ENCODE measurements around the gene ADGRD1. TPM values are rescaled to one million over a fixed set of nuclear protein-coding genes. Genes with fewer than 3 reads are reported as not detected.

Gene ADGRD1
- total RNA-seq, 1 donor from 2014 or later: 8.4 TPM

DNA sequence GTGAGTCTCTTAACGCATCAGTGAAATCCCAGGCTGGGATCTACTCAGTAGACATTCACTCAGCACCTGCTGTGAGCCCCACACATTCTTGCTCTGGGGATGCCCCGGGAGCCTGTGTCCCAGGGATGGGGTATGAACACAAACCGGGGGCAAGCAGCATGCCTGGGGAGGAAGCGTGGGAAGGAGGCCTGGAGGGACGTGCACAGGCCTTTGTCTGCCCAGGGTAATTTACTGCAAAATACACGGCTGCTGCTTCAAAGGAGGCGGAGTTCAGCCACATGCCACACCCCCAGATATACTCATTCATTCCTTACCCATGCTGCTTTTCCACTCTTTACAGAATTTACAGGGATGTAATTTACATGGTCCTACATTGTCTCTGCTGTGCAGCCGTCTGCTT, 187.8 kb downstream of the ADGRD1 start:
- DNase-seq (ENCODE audit: low spot score): no peak
- no peak overlapping the region for H3K4me3 Mint-ChIP-seq (ENCODE audit: low read depth)
- H3K4me1 Mint-ChIP-seq (ENCODE audit: low read depth): no peaks in the 10 kb centered on the region
- intact Hi-C loops (cut with micrococcal nuclease): no loop called here
- no peak overlapping the region for H3K27ac Mint-ChIP-seq
- peaks cover 6% of the 10 kb centered on the region for H3K27me3 Mint-ChIP-seq (ENCODE audit: low read depth)
- no peaks in the 10 kb centered on the region for H3K36me3 Mint-ChIP-seq (ENCODE audit: low read depth)
- no peaks in the 10 kb centered on the region for H3K9me3 Mint-ChIP-seq

DNA sequence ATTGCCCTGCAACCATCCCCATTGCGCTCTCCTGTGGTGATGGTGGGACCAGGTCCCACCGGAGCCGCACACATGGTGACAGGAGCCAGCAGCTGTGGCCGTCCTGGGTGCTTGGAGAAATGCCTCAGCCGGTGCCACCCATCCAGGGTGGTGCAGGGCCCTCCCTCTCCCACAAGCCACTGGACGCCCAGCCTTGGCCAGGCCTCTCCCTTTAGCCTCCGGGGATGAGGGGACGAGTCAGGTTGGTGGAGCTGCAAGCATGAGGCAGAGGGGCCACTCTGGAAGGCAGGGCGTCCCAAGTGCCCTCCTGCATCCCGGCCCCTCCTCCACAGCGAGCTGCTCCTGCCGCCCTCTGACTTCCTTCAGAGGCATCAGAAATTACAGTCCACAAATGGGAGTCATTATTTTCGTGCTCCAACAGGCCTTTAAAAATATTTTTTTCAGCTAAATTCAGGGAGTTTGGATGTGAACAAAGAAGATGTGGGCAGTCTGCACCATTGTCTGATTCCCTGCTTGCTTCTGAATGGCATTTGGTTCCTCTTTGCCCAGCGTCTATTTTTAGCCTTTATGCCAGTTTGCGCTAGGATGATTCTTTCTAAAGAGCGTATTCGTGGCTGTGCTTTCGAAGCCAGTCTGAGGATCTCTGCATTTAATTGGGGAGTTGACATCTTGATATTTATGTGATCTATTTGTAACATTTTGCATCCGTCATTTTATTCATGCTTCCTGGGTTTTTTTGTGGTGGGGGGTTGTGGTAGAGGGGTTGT, 189.4 kb downstream of the ADGRD1 start:
- intact Hi-C loops (cut with micrococcal nuclease): no loop called here
- Mint-ChIP-seq H3K36me3 (ENCODE audit: low read depth) (no peaks in the 10 kb centered on the region), H3K27me3 (ENCODE audit: low read depth) (peaks cover 6% of the 10 kb centered on the region), H3K4me1 (ENCODE audit: low read depth) (no peaks in the 10 kb centered on the region), H3K4me3 (ENCODE audit: low read depth) (no peak overlapping the region), H3K27ac (no peak overlapping the region), H3K9me3 (no peaks in the 10 kb centered on the region)
- DNase-seq (ENCODE audit: low spot score): no peak

DNA sequence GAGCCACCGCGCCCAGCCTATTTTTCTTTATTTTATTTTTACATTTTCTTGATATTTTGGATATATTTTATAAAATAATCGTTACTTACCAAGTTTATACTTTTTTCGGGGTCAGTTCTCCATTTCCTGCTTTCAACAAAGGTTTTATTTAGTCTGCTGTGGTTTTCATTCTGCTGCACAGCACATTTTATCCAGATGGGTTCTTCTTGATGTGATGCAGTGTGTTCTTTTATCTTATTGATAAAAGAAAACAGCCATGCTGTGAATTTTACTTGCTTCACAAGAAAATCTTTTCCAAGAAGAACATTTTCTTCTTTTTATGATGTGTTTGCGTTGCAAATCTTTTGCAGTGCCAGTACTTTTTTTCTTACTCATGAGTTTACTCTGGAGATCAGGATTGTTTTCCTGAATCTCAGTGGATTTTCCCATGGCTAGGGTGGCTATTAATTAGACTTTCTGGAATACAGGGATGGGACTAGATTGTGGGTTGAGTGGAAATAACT, 192.5 kb downstream of the ADGRD1 start:
- H3K4me1 Mint-ChIP-seq (ENCODE audit: low read depth): no peaks in the 10 kb centered on the region
- H3K9me3 Mint-ChIP-seq: no peaks in the 10 kb centered on the region
- H3K27me3 Mint-ChIP-seq (ENCODE audit: low read depth): peaks cover 14% of the 10 kb centered on the region
- intact Hi-C loops (cut with micrococcal nuclease): no loop called here
- H3K36me3 Mint-ChIP-seq (ENCODE audit: low read depth): no peaks in the 10 kb centered on the region
- no peak overlapping the region for H3K27ac Mint-ChIP-seq
- H3K4me3 Mint-ChIP-seq (ENCODE audit: low read depth): no peak overlapping the region
- no peak for DNase-seq (ENCODE audit: low spot score)

DNA sequence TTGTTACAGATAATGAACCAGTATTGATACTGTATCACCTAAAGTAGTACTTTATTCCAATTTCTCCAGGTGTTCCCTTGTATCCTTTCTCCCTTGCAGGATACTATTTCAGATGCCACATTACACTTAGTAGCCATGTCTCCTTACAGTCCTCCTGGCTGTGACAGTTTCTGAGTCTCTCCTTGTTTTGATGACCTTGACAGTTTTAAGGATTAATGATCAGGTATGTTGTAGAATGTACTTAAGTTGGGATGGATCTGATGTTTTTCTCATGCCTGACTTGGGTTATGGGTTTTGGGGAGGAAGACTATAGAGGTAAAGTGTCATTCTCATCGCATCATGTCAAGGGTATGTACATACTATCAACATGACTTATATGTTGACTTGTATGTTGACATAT, 193.6 kb downstream of the ADGRD1 start:
- Mint-ChIP-seq H3K4me1 (ENCODE audit: low read depth) (no peaks in the 10 kb centered on the region), H3K9me3 (no peaks in the 10 kb centered on the region), H3K36me3 (ENCODE audit: low read depth) (no peaks in the 10 kb centered on the region), H3K4me3 (ENCODE audit: low read depth) (no peak overlapping the region), H3K27ac (no peak overlapping the region), H3K27me3 (ENCODE audit: low read depth) (peaks cover 14% of the 10 kb centered on the region)
- DNase-seq (ENCODE audit: low spot score): no peak
- intact Hi-C loops (cut with micrococcal nuclease): no loop called here

DNA sequence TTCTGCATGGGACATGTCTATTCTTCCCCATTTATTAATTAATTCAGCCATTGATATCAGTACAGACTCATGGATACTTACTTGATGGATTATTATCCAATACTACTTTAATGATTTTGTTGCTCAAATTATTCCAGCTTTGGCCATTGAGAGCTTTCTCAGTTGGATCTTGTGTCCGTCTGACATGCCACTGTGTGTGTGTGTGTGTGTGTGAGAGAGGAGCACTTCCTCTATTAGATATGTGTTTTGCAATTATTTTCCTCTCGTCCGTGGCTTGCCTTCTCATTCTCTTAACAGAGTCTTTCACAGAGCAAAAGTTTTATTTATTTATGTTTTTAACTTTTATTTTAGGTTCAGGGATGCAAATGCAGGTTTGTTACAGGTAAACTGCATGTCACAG, 194.2 kb downstream of the ADGRD1 start:
- no peaks in the 10 kb centered on the region for H3K9me3 Mint-ChIP-seq
- H3K4me1 Mint-ChIP-seq (ENCODE audit: low read depth): no peaks in the 10 kb centered on the region
- no peaks in the 10 kb centered on the region for H3K36me3 Mint-ChIP-seq (ENCODE audit: low read depth)
- intact Hi-C loops (cut with micrococcal nuclease): no loop called here
- H3K27me3 Mint-ChIP-seq (ENCODE audit: low read depth): peaks cover 14% of the 10 kb centered on the region
- no peak overlapping the region for H3K27ac Mint-ChIP-seq
- no peak overlapping the region for H3K4me3 Mint-ChIP-seq (ENCODE audit: low read depth)
- DNase-seq (ENCODE audit: low spot score): no peak

DNA sequence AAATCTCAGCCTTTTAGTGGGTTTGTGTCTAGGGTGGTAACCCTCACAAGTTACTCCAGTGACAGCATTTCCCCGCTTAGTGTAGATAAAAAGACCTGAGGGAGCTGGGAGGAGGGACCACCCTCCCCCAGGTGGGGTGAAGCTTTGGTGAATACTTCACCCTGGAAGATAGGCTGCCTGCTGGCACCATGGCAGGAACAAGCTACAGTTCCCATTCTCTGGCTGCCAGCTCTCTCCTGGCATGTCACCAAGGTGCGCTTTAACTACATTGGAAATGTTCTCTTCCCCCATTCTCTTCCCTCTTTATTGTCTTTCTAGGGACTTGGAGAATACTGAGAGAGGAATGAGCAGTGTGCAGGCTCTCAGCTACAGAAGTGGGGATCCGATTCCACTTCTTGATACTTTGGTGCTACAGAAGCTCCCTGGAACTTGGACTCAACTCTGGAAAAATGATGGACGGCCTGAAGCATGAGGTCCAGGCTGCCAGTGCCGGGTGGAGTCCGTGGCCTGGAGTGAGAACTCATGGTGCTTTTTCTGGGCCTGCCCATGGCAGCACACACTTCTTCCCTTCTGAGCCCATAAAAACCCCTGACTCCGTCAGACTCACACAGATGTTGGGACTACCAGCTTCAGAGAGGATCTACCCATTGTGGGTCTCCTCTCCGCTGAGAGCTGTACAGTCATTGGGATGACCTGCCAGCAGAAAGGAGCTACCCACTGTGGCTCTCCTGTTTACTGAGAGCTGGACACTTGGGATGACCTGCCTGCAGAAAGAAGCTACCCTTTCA, 198.0 kb downstream of the ADGRD1 start:
- intact Hi-C loops (cut with micrococcal nuclease): no loop called here
- H3K9me3 Mint-ChIP-seq: no peaks in the 10 kb centered on the region
- no peak for DNase-seq (ENCODE audit: low spot score)
- no peaks in the 10 kb centered on the region for H3K4me1 Mint-ChIP-seq (ENCODE audit: low read depth)
- no peaks in the 10 kb centered on the region for H3K36me3 Mint-ChIP-seq (ENCODE audit: low read depth)
- no peak overlapping the region for H3K27ac Mint-ChIP-seq
- no peak overlapping the region for H3K4me3 Mint-ChIP-seq (ENCODE audit: low read depth)
- peaks cover 12% of the 10 kb centered on the region for H3K27me3 Mint-ChIP-seq (ENCODE audit: low read depth)

DNA sequence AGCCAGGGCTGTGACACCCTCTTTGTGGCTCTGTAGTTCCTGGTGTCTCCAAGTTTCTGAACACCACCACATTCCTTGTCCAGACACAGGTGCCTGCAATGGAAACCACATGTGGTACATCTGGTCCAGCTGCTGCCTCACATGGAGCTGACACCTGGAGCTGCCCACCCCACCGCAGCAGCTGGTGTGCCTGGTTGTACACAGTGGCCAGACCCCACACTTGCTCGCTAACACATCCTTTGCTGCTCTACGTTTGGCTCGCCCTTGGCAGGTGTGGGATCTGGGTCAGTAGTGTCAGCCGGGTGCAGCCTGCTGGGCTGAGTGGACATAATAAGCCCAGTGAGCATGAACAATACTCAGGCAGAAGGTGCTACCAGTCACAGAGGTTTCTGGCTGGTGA, 198.9 kb downstream of the ADGRD1 start:
- Mint-ChIP-seq H3K27ac (no peak overlapping the region), H3K4me3 (ENCODE audit: low read depth) (no peak overlapping the region), H3K9me3 (no peaks in the 10 kb centered on the region), H3K27me3 (ENCODE audit: low read depth) (peaks cover 12% of the 10 kb centered on the region), H3K36me3 (ENCODE audit: low read depth) (no peaks in the 10 kb centered on the region), H3K4me1 (ENCODE audit: low read depth) (no peaks in the 10 kb centered on the region)
- intact Hi-C loops (cut with micrococcal nuclease): no loop called here
- DNase-seq (ENCODE audit: low spot score): no peak

DNA sequence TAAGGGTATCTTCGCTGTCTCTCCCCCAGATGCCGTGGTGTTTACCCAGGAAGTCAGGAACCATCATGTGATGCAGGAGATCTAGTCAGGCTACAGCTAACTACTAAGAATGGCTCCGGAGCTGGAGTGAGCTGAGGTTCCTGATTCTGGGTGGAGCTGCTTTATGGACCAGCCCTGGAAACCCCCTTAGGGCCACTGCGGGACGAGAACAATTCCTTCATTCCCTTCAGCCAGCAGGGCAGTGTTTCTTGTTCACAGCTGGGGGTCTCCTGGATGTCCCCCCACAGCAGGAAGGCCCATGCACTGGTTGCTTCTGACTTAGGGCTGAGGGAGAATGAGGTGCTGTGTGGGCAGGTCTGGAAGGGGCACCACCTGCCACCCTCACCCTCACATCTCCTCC, 199.3 kb downstream of the ADGRD1 start:
- Mint-ChIP-seq H3K4me3 (ENCODE audit: low read depth) (no peak overlapping the region), H3K27ac (no peak overlapping the region)
- intact Hi-C loops (cut with micrococcal nuclease): no loop called here

DNA sequence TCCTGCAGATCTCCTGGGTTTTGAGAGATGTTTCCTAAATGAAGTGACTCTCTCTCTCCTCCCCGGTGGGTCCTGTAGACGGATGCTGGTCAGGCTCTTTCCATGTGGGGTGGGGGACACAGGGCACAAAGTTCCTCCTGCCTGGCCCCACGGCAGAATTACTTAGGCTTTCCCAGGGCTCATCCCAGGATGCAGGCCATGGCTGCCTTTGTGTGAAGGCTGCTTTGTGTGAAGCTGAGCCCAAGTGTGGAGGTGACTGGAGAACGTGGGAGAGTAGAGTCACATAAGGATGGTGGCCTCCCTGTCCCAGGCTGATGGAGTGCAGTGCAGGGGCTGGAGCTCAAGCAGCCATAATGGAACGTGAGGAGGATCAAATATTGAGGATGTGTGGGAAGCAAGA, 200.2 kb downstream of the ADGRD1 start:
- Mint-ChIP-seq H3K27me3 (ENCODE audit: low read depth) (peaks cover 8% of the 10 kb centered on the region), H3K9me3 (no peaks in the 10 kb centered on the region), H3K27ac (no peak overlapping the region), H3K4me1 (ENCODE audit: low read depth) (no peaks in the 10 kb centered on the region), H3K4me3 (ENCODE audit: low read depth) (no peak overlapping the region), H3K36me3 (ENCODE audit: low read depth) (no peaks in the 10 kb centered on the region)
- DNase-seq (ENCODE audit: low spot score): no peak
- intact Hi-C loops (cut with micrococcal nuclease): no loop called here

More for the DNA sequence above, 199.3 kb downstream of the ADGRD1 start:
- Mint-ChIP-seq H3K4me1 (ENCODE audit: low read depth) (no peaks in the 10 kb centered on the region), H3K36me3 (ENCODE audit: low read depth) (no peaks in the 10 kb centered on the region), H3K27me3 (ENCODE audit: low read depth) (peaks cover 12% of the 10 kb centered on the region), H3K9me3 (no peaks in the 10 kb centered on the region)
- no peak for DNase-seq (ENCODE audit: low spot score)

DNA sequence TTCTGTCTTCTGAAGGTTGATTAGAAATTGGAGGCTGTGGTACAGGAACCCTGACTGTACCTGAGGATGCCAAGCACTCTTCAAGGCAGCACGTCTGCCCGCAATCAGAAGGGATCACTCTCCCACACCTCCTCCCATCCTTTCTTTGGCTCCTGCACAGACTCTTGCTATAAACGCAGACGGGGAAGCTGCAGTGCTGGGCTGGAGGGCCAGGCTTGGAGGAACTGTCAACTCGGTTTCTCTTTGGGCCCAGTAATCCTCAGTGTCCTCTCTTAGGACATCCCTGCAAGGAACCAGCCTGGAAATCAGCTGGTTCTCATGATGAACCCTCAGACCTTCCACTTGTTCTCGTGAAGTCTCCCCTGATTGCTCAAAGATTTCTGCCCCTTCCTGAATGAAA, 201.4 kb downstream of the ADGRD1 start:
- Mint-ChIP-seq H3K4me1 (ENCODE audit: low read depth) (no peaks in the 10 kb centered on the region), H3K27me3 (ENCODE audit: low read depth) (peaks cover 4% of the 10 kb centered on the region), H3K36me3 (ENCODE audit: low read depth) (no peaks in the 10 kb centered on the region), H3K4me3 (ENCODE audit: low read depth) (no peak overlapping the region), H3K27ac (no peak overlapping the region), H3K9me3 (no peaks in the 10 kb centered on the region)
- intact Hi-C loops (cut with micrococcal nuclease): no loop called here
- DNase-seq (ENCODE audit: low spot score): no peak

DNA sequence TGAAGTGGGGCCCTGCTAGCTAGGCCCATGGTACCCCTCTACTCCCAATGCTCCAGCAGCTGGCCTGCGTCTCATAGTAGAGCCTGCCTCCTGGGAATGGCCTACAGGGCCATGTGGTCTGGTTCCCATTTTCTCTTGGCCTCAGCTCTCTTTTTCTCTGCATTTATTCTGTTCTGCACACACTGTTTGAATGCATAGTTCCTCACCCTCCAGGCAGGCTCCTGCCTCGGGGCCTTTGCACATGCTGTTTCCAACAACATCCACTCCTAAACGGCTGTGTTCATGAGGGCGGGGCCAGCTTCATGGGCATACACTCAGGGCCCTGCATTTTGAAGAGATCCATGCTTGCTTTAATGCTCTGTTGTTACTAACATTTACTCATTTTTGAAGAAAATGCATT, 204.0 kb downstream of the ADGRD1 start:
- DNase-seq (ENCODE audit: low spot score): no peak
- H3K27ac Mint-ChIP-seq: no peak overlapping the region
- intact Hi-C loops (cut with micrococcal nuclease): no loop called here
- no peaks in the 10 kb centered on the region for H3K36me3 Mint-ChIP-seq (ENCODE audit: low read depth)
- H3K9me3 Mint-ChIP-seq: no peaks in the 10 kb centered on the region
- peaks cover 4% of the 10 kb centered on the region for H3K27me3 Mint-ChIP-seq (ENCODE audit: low read depth)
- H3K4me1 Mint-ChIP-seq (ENCODE audit: low read depth): no peaks in the 10 kb centered on the region
- H3K4me3 Mint-ChIP-seq (ENCODE audit: low read depth): no peak overlapping the region

DNA sequence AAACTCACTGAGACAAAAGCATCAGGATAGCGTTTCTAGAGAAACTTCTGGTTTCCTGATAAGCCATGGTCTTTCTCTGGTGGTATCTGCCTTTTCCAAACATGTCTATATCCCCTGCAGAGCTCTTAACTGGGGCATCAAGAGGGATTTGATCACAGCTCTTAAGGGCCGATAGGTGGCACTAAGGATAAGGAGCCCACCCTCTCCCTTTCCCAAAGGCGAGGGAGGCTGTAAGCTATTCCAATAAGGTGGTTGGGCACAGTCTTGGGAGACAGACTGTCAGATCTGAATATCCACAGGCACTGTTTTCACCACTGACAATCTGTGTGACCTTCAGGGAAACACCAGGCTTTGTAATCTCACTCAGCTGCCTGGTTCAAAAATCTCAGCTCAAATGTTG, 206.0 kb downstream of the ADGRD1 start:
- DNase-seq (ENCODE audit: low spot score): no peak
- Mint-ChIP-seq H3K27me3 (ENCODE audit: low read depth) (peaks cover 4% of the 10 kb centered on the region), H3K9me3 (no peaks in the 10 kb centered on the region), H3K4me3 (ENCODE audit: low read depth) (no peak overlapping the region), H3K27ac (no peak overlapping the region), H3K36me3 (ENCODE audit: low read depth) (no peaks in the 10 kb centered on the region), H3K4me1 (ENCODE audit: low read depth) (no peaks in the 10 kb centered on the region)
- intact Hi-C loops (cut with micrococcal nuclease): no loop called here

DNA sequence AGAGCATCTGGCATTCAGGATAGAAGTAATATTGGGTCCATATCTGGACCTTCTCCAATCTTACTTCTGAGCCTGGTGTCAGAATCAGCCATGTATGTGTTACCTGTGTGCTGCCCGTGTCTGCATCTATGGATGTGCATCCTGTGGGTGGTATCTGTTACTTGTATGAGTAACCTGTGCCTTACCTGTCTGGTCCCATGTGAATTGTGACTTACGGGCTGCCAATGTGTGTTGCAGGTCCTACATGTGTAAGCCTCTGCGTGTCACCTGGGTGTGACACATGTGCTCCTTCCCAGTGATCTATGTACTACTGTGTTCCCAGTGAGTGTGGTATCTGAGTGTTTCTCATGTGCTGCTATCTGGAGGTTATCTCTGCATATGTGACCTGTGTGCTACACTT, 208.4 kb downstream of the ADGRD1 start:
- Mint-ChIP-seq H3K27ac (no peak overlapping the region), H3K9me3 (no peaks in the 10 kb centered on the region), H3K27me3 (ENCODE audit: low read depth) (no peaks in the 10 kb centered on the region), H3K4me1 (ENCODE audit: low read depth) (no peaks in the 10 kb centered on the region), H3K36me3 (ENCODE audit: low read depth) (no peaks in the 10 kb centered on the region), H3K4me3 (ENCODE audit: low read depth) (no peak overlapping the region)
- DNase-seq (ENCODE audit: low spot score): no peak
- intact Hi-C loops (cut with micrococcal nuclease): no loop called here
